Stimulated activated CD4-positive, alpha-beta T cell treated with anti-CD3 and anti-CD28 coated beads, Interleukin-1b, Interleukin-23, amount 100 ng/mL, for 48 hours (primary cell): ENCODE data around the gene STAB1.
A peak's percentile ranks its signal among the peaks of the same experiment; 100 is the strongest.
"Not testable (repeated sequence)": the region's sequence is repeated elsewhere in the genome, so short reads cannot be mapped to it uniquely, and the experiment has no call there.

Source experiments
- DNase-seq: peaks from one replicate; pipeline ENCODE4 v3.0.0-alpha.2; 2020

The STAB1 gene

DNA sequence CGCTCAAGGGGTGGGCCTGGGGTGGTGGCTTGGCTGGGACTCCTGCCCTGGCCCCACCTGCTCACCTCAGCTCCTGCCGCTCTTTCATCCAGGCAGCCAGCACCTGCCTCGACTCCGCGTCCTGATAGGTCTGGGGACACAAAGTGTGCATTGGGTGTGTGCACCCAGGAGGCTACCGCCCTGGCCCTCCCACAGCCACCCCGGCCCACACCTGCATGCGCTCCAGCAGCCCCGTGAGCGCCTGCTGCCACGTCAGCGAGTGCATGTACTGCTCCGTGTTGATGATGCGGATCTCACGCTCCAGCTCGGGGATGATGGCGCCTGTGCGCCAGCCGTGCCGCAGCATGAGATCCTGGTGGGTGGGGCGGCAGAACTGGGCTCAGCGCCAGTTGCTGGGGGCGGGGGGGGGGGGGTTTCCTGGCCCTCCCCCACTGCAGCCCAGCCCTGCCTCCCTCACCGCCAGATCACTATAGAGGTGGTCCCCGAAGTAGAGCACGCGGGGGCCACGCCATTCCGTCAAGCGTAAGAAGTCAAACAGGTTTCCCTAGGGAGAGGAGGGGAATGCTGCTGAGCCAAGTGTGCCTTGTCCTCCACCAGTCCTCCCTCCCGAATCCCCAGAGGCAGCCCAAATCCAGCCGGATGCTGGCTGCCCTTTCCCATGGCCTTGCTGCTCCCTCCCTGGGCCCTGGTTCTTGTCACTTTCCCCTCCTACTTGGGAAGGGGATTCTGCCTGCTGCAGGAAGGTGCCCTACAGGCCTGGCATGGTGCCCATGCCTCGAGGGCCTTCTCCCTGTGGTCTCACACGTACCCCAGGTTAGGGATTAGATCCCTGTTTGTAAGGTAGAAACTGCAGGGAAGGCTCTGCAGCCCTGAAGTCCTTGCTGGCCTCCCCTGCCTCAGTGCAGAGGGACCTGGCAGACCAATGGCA is 29.9 kb downstream of the STAB1 start:
- no peak for DNase-seq

DNA sequence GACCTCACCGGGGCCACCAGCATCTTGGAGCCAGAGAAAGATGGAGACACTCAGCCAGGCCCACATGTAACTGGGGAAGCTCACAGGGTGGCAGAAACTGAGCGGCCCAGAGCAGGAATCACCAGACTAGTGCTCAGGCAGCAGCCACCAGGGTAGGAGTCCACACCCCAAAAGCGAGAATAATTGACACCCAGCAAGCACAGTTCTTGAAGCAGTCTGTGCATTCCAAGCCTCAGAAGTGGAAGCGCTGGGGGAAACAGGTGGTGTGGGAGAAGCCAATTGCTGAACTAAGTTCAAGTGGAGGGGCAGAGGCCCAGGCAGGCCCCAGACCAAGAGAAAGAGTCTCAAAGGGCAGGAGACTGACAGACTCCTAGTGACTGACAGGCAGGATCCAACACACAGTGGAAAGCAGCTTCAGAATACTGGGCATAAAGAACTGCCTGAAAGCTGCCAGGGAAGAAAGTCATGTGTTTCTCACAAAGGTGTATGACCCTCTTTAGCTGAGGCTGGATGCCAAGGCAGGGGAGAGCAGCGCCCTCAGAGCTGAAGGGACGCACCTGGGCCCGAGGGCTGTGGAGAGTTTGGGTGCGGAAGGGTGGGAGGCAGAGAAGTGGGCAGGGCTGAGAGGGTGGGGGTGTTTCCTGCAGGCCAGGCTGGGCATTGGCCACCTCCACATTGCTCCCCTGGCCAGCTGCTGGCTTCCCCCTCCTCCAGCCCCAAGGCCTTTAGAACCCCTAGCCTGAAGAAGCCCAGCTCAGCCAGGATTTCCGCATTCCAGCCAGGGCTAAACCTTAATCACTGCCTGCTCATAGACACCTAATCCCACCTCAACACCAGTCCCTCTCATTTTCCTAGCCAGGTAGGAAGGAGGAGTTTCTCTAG is 30.8 kb downstream of the STAB1 start:
- no peak for DNase-seq

DNA sequence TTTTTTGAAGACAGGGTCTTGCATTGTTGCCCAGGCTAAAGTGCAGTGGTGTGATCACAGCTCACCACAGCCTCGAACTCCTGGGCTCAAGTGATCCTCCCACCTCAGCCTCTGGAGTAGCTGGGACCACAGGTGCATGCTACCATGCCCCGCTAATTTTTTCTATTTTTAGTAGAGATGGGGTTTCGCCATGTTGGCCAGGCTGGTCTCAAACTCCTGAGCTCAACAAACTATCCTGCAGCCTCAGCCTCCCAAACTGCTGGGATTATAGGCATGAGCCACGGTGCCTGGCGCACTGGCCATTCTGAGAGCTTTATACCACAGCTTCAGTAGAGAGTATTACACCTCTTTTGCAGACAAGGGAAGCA is 31.5 kb downstream of the STAB1 start:
- DNase-seq = not testable (repeated sequence)

DNA sequence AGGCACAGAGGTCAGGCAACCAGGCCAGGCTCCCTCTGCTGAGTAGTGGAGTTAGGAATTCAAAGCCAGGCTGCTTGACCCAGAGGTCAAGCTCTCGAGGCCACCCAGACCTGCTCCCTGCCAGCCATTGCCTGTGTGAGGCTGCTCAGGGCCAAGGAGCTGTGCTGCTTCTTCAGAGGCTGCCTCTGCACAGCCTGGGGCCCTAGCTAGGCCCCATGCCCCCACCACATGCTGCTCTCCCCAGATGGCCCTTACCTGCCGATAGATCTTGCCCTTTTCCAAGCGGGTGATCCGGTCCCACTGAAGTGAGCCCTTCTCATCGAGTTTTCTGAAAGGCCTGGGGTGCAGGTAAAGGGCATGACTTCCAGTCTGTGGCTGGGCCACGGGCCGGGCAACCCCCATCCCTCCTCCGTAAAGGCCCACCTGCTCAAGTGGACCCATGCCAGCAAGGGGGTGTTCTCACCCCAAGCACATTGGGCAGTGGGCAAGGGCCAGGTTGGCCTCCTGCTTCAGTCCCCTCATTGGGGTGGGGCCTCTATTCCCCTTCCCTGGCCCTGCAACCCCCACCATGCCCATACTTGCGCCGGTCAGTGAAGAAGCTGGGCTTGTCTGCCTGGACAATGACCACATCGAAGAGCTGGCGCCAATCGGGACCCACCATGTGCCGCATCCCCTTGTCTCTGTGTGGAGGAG is 32.0 kb downstream of the STAB1 start:
- peak; percentile 0 for DNase-seq

DNA sequence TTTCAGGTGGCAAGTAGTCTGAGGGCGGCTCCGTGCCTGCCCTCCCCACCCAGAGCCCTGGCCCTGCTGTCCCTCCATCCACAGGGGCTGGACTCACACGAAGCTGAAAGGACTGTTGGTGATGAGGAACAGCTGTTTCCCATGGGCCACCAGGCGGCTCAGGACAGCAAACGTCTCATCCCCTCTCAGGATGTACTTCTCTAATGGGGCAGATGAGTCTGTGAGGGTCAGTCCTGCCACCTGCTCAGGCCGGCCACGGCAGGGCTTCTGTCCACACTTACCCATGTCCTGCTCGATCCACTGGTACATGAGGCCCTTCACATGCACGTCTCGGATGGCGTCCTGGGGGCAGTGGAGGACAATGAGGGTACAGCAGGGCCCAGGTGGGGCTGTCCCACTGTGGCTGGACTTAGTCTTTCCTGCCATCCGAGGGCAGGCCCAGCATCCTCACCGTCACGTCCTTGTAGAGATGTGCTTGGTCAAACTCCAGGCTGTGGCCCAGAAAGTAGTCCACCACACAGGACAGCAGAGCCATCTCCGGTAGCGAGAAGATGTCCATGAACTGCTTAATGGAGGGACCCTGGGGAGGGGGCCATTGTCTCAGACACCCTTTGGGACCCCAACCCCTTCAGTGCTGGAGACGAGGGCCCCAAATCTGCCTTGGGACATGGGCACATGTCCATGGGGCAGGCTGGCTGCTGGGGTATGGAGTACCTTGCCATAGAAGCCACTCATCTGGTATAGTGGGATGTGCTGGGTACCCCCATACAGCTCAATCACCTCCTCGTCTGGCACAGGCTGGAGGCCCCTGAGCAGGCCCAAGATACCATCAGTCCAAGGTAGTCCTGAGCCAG is 32.8 kb downstream of the STAB1 start:
- peak; percentile 0 for DNase-seq

GRCh38 chr3:52528586-52529375 is 33.6 kb downstream of the STAB1 start:
- peak; percentile 1 for DNase-seq

GRCh38 chr3:52529376-52530333 is 34.5 kb downstream of the STAB1 start:
- peak; percentile 1 for DNase-seq

DNA sequence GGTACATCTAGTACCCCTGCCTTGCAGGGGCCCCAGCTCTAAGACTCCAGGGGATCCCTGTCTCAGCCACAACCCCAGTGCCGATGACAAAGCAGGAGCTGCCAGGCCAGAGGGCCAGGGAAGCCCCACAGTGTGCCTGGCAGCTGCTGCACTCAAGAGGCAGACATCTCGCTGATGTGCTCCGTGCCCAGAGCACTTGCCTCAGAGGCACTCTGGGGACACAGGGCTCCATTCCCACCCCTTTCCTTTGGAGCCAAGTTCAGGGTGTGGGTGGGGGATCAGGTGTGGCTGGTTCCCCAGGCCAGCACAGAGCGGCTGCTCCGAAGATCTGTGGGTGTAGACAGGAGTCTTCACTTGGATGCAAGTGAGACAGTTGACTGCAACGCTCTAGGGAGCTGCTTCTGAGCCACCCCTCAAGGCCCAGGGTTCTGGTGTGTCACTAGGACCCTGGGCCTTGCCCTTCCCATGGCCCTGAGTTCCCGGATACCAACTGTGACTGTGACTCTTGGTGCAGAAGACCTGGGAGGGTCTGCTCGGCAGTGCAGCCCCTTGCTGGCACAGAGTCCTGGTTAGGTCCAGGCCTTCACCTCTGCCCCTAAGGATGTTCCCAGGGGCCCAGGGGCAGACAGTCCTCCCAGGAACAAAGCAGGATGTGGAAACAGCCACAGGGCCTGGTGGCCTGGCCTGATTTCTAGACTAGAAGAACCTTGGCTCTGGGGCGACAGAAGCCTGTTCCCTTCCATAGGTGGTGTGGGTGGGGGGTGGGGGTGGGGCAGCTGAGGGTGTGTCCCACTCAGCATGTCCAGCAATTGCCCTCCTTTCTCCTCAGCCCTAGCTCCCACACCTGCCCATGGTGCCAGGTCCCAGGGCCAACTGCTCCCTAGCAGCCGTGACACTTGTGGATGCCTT is 36.0 kb downstream of the STAB1 start:
- DNase-seq = peak; percentile 1

DNA sequence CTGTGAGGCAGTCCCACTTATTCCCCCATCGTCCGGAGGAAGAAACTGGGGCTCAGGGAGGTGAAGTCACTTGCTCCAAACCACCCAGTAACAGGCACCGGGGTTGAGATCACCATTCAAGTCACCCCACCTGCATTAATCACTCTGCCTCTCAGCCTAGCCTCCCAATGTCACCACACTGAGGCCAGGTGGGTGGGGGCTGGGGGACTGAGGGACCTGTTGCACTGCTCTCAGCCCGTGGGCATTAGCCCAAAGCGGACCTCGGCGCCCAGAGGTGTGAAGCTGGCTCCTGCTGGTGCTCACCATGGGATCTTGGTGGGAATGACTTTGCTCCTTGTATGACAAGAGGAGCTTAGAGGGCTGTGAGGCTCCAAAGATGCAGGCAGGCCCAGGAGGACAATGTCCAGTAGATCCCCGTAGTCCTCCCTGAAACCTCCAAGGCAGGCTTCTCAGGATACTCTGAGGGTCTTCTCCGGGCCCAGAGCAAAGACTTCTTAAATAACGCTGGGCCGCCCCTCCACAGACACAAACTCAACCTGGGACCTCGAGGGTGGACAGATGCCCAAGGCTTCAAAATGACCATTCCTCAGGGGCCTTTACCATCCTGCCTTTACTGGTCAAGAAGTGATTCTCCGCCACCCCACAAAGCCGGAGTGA is 36.9 kb downstream of the STAB1 start:
- peak; percentile 11 for DNase-seq

DNA sequence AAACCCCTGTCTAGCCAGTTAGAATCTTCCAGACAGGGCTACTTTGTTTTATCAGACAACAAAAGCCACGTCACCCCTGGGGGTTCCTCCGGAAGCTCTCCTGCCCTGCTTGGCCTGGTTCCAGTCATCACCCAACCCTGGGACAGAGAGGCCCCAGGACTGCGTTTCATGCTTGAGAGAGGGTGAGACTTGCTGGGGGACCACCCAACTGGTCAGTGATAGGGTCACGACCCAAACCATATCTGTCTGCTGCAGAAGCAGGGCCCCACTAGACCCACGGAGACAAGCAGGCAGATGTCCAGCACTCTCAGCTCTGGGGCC is 37.3 kb downstream of the STAB1 start:
- no peak for DNase-seq

DNA sequence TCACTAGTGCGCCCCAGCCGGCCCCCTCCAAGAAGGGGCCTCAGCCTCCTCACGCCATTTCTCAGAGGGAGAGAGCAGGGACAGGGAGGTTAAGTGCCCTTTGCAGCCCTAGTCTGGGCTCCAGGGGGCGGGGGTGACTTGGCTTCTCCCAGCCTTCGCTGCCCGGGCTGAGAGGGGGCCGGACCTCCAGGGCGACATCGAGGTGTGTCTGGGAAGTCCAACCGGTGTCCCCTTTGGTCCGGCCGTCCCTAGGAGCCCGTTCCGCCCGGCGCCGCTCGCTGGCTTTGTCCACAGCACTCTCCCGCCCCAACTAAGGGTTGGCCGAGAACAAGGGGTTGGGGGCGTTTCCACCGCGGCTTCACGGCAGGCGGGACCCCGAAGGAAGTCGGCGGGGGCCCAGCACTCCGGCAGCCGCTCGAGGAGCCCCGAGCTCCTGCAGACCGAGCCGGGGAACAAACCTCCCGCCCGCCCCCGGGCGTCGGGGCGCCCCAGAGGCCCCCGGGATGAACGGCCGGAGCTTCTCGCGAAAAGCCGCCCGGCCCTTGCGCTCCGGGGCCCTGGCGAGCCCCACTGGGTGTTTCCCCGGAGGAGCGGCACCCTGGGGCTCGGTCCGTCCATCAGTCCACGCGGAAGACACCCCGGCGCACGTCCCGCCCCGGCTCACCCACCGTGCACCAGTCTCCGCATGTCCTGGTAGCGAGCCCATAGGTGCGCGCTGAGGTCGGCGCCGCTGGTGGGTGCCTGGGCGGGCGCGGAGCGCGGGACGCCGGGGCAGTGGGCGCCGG is 37.9 kb downstream of the STAB1 start:
- no peak for DNase-seq

- peak; percentile 60 for DNase-seq
These were observed 38.6 kb downstream of the STAB1 start, which contains the start of gene NT5DC2 for GRCh38 chr3:52533623-52534280. Gene NT5DC2, minus strand, starts transcription at chr3:52533857. Its CDS starts 120 bp downstream, at chr3:52533737.

DNA sequence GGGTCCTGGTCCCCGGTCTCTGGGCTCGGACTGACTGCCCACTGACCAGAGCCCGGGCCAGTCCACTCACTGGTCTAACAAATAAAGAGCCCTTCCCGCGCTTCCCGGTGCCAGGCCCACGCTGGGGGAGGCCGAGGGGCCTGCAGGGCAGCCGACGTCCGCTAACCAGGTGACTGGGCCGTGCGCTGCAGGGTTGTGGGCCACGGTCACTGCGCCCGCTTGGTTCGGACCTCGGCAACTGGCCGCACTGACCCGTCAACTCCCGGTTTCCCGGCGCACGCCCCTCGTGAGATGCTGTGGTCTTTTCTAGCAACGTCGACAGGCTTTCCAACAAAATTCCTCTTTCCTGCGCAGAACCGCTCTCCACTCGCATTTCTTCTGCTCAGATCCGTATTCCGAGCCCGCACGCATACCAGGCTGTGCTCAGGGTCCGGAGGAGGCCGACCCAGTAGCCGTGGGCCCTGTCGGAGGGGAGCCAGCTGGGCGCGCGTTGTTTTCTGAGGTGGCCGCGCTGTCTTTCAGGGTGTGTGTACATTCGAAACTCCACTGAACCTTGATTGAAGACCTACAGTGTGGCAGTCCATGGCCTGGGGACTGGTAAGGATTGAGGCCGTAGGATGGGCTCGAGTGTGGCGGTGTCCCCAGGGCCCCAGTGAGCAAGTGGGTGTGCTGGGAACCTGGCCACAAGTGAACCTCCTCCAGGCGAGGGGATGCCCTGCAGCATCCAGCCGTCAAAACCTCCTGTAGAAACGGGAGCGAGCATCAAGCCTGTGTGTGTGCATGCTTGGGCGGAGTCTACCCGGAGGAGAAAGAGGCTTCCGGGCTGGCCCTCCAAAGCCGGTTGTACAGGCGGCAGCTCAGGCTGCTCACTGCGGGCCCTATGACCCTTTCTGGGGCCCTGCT is 39.4 kb downstream of the STAB1 start:
- DNase-seq = no peak

GRCh38 chr3:52535411-52536111 is 40.4 kb downstream of the STAB1 start:
- no peak for DNase-seq

- DNase-seq = no peak
These were observed 40.9 kb downstream of the STAB1 start for GRCh38 chr3:52536112-52536368.
